Measurements from ENCODE around the gene PGD. TPM values are rescaled to one million over a fixed set of nuclear protein-coding genes. Genes with fewer than 3 reads are reported as not detected.
A peak's percentile ranks its signal among the peaks of the same experiment; 100 is the strongest.

PGD gene
- total and polyA plus RNA-seq, 2 of the 13 experiments (the other 11 are each of a cell fraction or from before 2014, with no cell fraction given): 64.8 to 210 TPM

DNA sequence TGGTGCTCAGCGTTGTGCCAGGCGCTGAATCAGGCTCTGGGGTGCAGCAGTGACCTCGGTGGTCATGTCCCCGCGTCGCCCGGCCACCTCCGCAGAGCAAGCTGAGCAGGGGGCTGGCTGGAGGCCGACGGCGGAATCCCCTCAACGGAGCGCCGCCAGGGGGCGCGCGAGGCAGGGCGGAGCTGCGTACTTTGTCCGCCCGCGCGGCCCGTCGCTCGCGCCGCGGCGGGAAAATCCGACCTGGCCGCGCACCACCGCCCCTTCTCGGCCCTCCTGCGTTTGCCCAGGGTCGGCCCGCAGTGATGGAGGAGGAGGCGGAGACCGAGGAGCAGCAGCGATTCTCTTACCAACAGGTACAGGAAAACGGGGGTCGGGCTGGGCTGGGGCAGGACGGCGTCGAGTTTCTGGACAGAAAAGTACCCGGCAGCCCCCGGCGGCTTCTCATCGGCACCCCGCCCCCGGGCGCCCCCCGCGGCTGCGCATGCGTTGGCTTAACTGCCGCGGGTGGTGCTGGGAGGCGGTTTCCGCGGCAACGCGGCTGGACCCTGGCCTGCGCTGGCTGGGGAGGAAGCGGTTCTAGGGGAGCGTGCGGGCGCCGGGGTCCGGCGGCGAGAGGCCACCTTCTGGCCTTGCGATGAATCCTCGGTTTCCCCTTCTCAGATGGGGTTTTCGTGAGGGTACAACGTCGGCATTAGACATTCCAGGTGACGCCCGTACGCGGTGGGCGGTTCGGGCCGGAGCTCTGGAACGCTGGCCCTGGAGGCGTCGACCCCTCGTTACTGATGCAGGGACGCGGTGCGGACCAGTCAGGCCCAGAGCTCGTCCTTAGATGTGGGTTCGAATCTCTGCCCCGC is 31.6 kb downstream of the PGD start, which contains the start of gene CENPS (continued):
- TF ChIP-seq, protein P1, sequence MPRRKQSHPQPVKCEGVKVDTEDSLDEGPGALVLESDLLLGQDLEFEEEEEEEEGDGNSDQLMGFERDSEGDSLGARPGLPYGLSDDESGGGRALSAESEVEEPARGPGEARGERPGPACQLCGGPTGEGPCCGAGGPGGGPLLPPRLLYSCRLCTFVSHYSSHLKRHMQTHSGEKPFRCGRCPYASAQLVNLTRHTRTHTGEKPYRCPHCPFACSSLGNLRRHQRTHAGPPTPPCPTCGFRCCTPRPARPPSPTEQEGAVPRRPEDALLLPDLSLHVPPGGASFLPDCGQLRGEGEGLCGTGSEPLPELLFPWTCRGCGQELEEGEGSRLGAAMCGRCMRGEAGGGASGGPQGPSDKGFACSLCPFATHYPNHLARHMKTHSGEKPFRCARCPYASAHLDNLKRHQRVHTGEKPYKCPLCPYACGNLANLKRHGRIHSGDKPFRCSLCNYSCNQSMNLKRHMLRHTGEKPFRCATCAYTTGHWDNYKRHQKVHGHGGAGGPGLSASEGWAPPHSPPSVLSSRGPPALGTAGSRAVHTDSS (CRISPR knock-in tag; conservative IDR thresholded peaks at IDR 0.05): no peak
- TF ChIP-seq POGZ (CRISPR knock-in tag; IDR thresholded peaks at IDR 0.05): peak; percentile 82; the same call in 1 of the 2 replicates
- TF ChIP-seq, protein P2, sequence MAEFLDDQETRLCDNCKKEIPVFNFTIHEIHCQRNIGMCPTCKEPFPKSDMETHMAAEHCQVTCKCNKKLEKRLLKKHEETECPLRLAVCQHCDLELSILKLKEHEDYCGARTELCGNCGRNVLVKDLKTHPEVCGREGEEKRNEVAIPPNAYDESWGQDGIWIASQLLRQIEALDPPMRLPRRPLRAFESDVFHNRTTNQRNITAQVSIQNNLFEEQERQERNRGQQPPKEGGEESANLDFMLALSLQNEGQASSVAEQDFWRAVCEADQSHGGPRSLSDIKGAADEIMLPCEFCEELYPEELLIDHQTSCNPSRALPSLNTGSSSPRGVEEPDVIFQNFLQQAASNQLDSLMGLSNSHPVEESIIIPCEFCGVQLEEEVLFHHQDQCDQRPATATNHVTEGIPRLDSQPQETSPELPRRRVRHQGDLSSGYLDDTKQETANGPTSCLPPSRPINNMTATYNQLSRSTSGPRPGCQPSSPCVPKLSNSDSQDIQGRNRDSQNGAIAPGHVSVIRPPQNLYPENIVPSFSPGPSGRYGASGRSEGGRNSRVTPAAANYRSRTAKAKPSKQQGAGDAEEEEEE (CRISPR knock-in tag; IDR thresholded peaks at IDR 0.05; ENCODE audit: borderline replicate concordance): no peak
- TF ChIP-seq, protein P3, sequence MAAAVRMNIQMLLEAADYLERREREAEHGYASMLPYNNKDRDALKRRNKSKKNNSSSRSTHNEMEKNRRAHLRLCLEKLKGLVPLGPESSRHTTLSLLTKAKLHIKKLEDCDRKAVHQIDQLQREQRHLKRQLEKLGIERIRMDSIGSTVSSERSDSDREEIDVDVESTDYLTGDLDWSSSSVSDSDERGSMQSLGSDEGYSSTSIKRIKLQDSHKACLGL (CRISPR knock-in tag; IDR thresholded peaks at IDR 0.05): peak; percentile 90
- TF ChIP-seq, protein P4, sequence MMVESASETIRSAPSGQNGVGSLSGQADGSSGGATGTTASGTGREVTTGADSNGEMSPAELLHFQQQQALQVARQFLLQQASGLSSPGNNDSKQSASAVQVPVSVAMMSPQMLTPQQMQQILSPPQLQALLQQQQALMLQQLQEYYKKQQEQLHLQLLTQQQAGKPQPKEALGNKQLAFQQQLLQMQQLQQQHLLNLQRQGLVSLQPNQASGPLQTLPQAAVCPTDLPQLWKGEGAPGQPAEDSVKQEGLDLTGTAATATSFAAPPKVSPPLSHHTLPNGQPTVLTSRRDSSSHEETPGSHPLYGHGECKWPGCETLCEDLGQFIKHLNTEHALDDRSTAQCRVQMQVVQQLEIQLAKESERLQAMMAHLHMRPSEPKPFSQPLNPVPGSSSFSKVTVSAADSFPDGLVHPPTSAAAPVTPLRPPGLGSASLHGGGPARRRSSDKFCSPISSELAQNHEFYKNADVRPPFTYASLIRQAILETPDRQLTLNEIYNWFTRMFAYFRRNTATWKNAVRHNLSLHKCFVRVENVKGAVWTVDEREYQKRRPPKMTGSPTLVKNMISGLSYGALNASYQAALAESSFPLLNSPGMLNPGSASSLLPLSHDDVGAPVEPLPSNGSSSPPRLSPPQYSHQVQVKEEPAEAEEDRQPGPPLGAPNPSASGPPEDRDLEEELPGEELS (CRISPR knock-in tag; IDR thresholded peaks at IDR 0.05): peak; percentile 64
- TF ChIP-seq ERF (CRISPR knock-in tag; IDR thresholded peaks at IDR 0.05): peak; percentile 96
- TF ChIP-seq, protein P5, sequence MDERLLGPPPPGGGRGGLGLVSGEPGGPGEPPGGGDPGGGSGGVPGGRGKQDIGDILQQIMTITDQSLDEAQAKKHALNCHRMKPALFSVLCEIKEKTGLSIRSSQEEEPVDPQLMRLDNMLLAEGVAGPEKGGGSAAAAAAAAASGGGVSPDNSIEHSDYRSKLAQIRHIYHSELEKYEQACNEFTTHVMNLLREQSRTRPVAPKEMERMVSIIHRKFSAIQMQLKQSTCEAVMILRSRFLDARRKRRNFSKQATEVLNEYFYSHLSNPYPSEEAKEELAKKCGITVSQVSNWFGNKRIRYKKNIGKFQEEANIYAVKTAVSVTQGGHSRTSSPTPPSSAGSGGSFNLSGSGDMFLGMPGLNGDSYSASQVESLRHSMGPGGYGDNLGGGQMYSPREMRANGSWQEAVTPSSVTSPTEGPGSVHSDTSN (CRISPR knock-in tag; IDR thresholded peaks at IDR 0.05): no peak
- TF ChIP-seq CBFB (CRISPR knock-in tag; IDR thresholded peaks at IDR 0.05): peak; percentile 87
- TF ChIP-seq, protein P6, sequence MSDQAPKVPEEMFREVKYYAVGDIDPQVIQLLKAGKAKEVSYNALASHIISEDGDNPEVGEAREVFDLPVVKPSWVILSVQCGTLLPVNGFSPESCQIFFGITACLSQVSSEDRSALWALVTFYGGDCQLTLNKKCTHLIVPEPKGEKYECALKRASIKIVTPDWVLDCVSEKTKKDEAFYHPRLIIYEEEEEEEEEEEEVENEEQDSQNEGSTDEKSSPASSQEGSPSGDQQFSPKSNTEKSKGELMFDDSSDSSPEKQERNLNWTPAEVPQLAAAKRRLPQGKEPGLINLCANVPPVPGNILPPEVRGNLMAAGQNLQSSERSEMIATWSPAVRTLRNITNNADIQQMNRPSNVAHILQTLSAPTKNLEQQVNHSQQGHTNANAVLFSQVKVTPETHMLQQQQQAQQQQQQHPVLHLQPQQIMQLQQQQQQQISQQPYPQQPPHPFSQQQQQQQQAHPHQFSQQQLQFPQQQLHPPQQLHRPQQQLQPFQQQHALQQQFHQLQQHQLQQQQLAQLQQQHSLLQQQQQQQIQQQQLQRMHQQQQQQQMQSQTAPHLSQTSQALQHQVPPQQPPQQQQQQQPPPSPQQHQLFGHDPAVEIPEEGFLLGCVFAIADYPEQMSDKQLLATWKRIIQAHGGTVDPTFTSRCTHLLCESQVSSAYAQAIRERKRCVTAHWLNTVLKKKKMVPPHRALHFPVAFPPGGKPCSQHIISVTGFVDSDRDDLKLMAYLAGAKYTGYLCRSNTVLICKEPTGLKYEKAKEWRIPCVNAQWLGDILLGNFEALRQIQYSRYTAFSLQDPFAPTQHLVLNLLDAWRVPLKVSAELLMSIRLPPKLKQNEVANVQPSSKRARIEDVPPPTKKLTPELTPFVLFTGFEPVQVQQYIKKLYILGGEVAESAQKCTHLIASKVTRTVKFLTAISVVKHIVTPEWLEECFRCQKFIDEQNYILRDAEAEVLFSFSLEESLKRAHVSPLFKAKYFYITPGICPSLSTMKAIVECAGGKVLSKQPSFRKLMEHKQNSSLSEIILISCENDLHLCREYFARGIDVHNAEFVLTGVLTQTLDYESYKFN (CRISPR knock-in tag; conservative IDR thresholded peaks at IDR 0.05): peak; percentile 70
- TF ChIP-seq, protein P7, sequence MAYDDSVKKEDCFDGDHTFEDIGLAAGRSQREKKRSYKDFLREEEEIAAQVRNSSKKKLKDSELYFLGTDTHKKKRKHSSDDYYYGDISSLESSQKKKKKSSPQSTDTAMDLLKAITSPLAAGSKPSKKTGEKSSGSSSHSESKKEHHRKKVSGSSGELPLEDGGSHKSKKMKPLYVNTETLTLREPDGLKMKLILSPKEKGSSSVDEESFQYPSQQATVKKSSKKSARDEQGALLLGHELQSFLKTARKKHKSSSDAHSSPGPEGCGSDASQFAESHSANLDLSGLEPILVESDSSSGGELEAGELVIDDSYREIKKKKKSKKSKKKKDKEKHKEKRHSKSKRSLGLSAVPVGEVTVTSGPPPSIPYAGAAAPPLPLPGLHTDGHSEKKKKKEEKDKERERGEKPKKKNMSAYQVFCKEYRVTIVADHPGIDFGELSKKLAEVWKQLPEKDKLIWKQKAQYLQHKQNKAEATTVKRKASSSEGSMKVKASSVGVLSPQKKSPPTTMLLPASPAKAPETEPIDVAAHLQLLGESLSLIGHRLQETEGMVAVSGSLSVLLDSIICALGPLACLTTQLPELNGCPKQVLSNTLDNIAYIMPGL (CRISPR knock-in tag; IDR thresholded peaks at IDR 0.05; ENCODE audit: borderline replicate concordance in 1 of 2, low read depth in 1 of 2): peak; percentile 90
- TF ChIP-seq, protein P8, sequence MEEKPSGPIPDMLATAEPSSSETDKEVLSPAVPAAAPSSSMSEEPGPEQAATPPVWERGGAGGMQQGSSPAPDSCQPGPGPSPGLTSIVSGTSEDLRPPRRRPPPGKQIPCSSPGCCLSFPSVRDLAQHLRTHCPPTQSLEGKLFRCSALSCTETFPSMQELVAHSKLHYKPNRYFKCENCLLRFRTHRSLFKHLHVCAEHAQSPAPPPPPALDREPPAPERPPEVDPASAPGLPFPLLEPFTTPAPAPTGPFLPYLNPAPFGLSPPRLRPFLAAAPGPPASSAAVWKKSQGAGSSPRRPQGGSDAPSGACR (CRISPR knock-in tag; IDR thresholded peaks at IDR 0.05): no peak
- TF ChIP-seq GTF2F1 (IDR thresholded peaks at IDR 0.05; ENCODE audit: low read length): no peak
- TF ChIP-seq FOXO1 (CRISPR knock-in tag; IDR thresholded peaks at IDR 0.05): peak; percentile 20
